Measurements from ENCODE around the gene HSDL1. TPM values are rescaled to one million over a fixed set of nuclear protein-coding genes. Genes with fewer than 3 reads are reported as not detected.

The HSDL1 gene
- total and polyA plus RNA-seq, 2 of the 8 experiments (the other 6 are each of a cell fraction or from before 2014, with no cell fraction given), result 25.0 to 55.7 TPM

- Histone ChIP-seq H3K27me3 (replicated peaks in 1 of 4; ENCODE audit: control insufficient read depth in 3 of 4, extremely low read depth in 1 of 4, insufficient read depth in 3 of 4, low read length in 3 of 4) (no peaks in the 10 kb centered on the region), H2BK120ac (replicated peaks; ENCODE audit: low read depth, low read length) (peak within 1 kb of the TSS; percentile 72), H3K4me2 (ENCODE audit: insufficient read depth in 1 of 2, low read depth in 2 of 2, low read length in 2 of 2) (peak within 1 kb of the TSS; percentile 64 to 81), H4K20me1 (replicated peaks in 1 of 2; ENCODE audit: control insufficient read depth in 1 of 2, insufficient read depth in 2 of 2, low read length in 2 of 2) (peaks cover 0 to 5% of the 10 kb centered on the region in 2 experiments), H4K8ac (ENCODE audit: extremely low read depth, insufficient read depth, low read length) (peak within 1 kb of the TSS; percentile 81; the same call in 1 of the 2 replicates), H2BK5ac (ENCODE audit: low read depth, low read length) (no peak within 1 kb of the TSS; the same call in 1 of the 2 replicates), H3K4me3 (ENCODE audit: extremely low read depth in 1 of 4, insufficient read depth in 2 of 4, low read depth in 3 of 4, low read length in 4 of 4) (peak within 1 kb of the TSS; percentile 69 to 92 (median 84)), H4K91ac (replicated peaks; ENCODE audit: insufficient read length, low read length) (peak within 1 kb of the TSS; percentile 61), H3K23ac (ENCODE audit: insufficient read length) (no peak within 1 kb of the TSS), H2BK20ac (ENCODE audit: low read length) (no peak within 1 kb of the TSS), H3K9me3 (ENCODE audit: insufficient read depth in 2 of 2, low read depth in 1 of 2, low read length in 1 of 2) (no peaks in the 10 kb centered on the region), H4K5ac (ENCODE audit: insufficient read length, low read depth, low read length) (peak within 1 kb of the TSS; percentile 46), H3K56ac (replicated peaks; ENCODE audit: insufficient read length, low read depth, low read length) (peak within 1 kb of the TSS; percentile 30), H3K79me1 (ENCODE audit: low read depth, low read length) (peaks cover 6% of the 10 kb centered on the region), H3K79me2 (ENCODE audit: control insufficient read depth in 1 of 2, insufficient read depth in 2 of 2, low read length in 2 of 2) (peaks cover 0 to 41% of the 10 kb centered on the region in 2 experiments; a peak in 3 of 4 replicates), H3K36me3 (ENCODE audit: control insufficient read depth in 2 of 4, insufficient read depth in 4 of 4, low read length in 3 of 4) (peaks cover 0 to 3% (median 0%) of the 10 kb centered on the region in 4 experiments; a peak in 1 of 8 replicates), H3K23me2 (ENCODE audit: low read depth, low read length) (peaks cover 6% of the 10 kb centered on the region), H3K9ac (replicated peaks in 1 of 4; ENCODE audit: extremely low read depth in 1 of 4, low read depth in 3 of 4, low read length in 3 of 4) (peak within 1 kb of the TSS; percentile 86 to 97 (median 90)), H3K4ac (replicated peaks; ENCODE audit: insufficient read length, low read depth, low read length) (peak within 1 kb of the TSS; percentile 66), H2BK15ac (ENCODE audit: low read length) (no peak within 1 kb of the TSS), H2AFZ (ENCODE audit: low read length) (peak within 1 kb of the TSS; percentile 84), H3K18ac (ENCODE audit: extremely low read depth, low read length) (peak within 1 kb of the TSS; percentile 65; the same call in 1 of the 2 replicates), H3K27ac (ENCODE audit: low read depth, low read length) (peak within 1 kb of the TSS; percentile 64), H3K14ac (ENCODE audit: insufficient read length) (no peak within 1 kb of the TSS), H3K4me1 (replicated peaks in 1 of 4; ENCODE audit: control insufficient read depth in 3 of 4, insufficient read depth in 4 of 4, low read length in 3 of 4) (peaks cover 0 to 2% (median 0%) of the 10 kb centered on the region in 4 experiments; a peak in 1 of 7 replicates), H2BK12ac (ENCODE audit: low read depth, low read length) (no peak within 1 kb of the TSS), H2AK5ac (ENCODE audit: low read depth, low read length) (no peak within 1 kb of the TSS)
- WGBS, 2 experiments (ENCODE audit: extremely low coverage in 1 of 2, insufficient coverage in 1 of 2, insufficient read length in 1 of 2, insufficient replicate concordance in 2 of 2, low coverage in 1 of 2, low lambda C conversion rate in 2 of 2, missing lambda C conversion rate in 1 of 2), result 2% methylated on average over 71 of the region's 94 CpGs; no CpG with 5 or more reads in 1 of the 2 experiments
- no peak for FAIRE-seq
- ChIA-PET CTCF (ENCODE audit: partially characterized antibody) (interaction anchor here (0.5 to 6.0 kb wide), 19 partner anchors 10 to 1343 kb away, joined by 3 to 44 read pairs (median 3); partner anchors contain the start of gene TAF1C), POLR2A (ENCODE audit: partially characterized antibody) (interaction anchor here (0.5 to 4.6 kb wide), 26 partner anchors 10 to 252 kb away, joined by 3 to 19 read pairs (median 4); partner anchors contain the start of genes DNAAF1, HSDL1, SLC38A8 and TAF1C)
- DNase-seq (ENCODE audit: low read depth in 1 of 2, low spot score in 2 of 2), result peak; percentile 91 to 99
- TF ChIP-seq CHD2 (IDR thresholded peaks at IDR 0.05; ENCODE audit: low read length), result peak; percentile 98
- no peak for TF ChIP-seq RFX5 (IDR thresholded peaks at IDR 0.05; ENCODE audit: borderline replicate concordance, low read depth, low read length)
- no peak for TF ChIP-seq SAP30 (IDR thresholded peaks at IDR 0.05; ENCODE audit: insufficient read depth, insufficient replicate concordance, low read length)
- no peak for TF ChIP-seq EZH2 (IDR thresholded peaks at IDR 0.05; ENCODE audit: low read depth, low read length, severe bottlenecking)
- TF ChIP-seq HDAC6 (IDR thresholded peaks at IDR 0.05; ENCODE audit: low read depth, low read length), result no peak
- no peak for TF ChIP-seq KDM1A (IDR thresholded peaks at IDR 0.05; ENCODE audit: borderline replicate concordance, low read length)
- TF ChIP-seq SP4 (IDR thresholded peaks at IDR 0.05; ENCODE audit: low read length), result 0 out of 2 replicates have a peak, but pooled peaks have one; percentile 37
- TF ChIP-seq SP1 (IDR thresholded peaks at IDR 0.05; ENCODE audit: low read depth, low read length), result no peak
- TF ChIP-seq RAD21 (IDR thresholded peaks at IDR 0.05 in 1 of 2, conservative IDR thresholded peaks at IDR 0.05 in 1 of 2; ENCODE audit: low read depth in 2 of 2, low read length in 2 of 2), result no peak
- no peak for TF ChIP-seq CEBPB (IDR thresholded peaks at IDR 0.05; ENCODE audit: low read depth, low read length)
Measured at GRCh38 chr16:84116720-84117493, 28.1 kb downstream of the HSDL1 start, which contains the start of gene MBTPS1. Gene MBTPS1 (minus strand): TSS chr16:84116942. CDS start chr16:84101783, 15,159 bp downstream.
